Lower leg skin (tissue), 4 donors: ENCODE measurements around the gene BLOC1S6. TPM values are rescaled to one million over a fixed set of nuclear protein-coding genes. Genes with fewer than 3 reads are reported as not detected.
A peak's percentile ranks its signal among the peaks of the same experiment; 100 is the strongest.

ENCODE experiments used
- DNase-seq, 2 donors: peaks; one replicate each; pipeline ENCODE4 v3.0.0-alpha.2; 2019; ENCODE audit warnings: low spot score in 2 of 2
- H3K4me3 ChIP-seq: fragments of 200-600 bp; sonication (generic); 2 replicates; pipeline ENCODE4 v1.5.1; 2017; ENCODE audit warnings: mild to moderate bottlenecking, low read depth; ENCODE audit not compliant: poor library complexity, severe bottlenecking
- POLR2A ChIP-seq, 2 donors: fragments of 450-650 bp; IDR thresholded peaks; one replicate each; pipeline ENCODE4 v1.6.1; 2016 to 2017; ENCODE audit warnings: antibody characterized with exemption in 2 of 2, mild to moderate bottlenecking in 1 of 2, moderate library complexity in 1 of 2
- WGBS, 2 donors: methylation state at CpG; one replicate each; pipeline ENCODE4 v1.1.5; 2018; 5-methylcytosine and 5-hydroxymethylcytosine counted together
- intact Hi-C: fragments of 100-400 bp; cut with DNase I; formaldehyde crosslinking; loops from one replicate; pipeline ENCODE4 v1.15.0; 2023; ENCODE audit warnings: low total_unique reads
- total RNA-seq, 4 donors: library from RNA; depleted of rRNA; stranded (reverse); fragments of >200 nt; gene quantifications; one replicate each; pipeline ENCODE4 v1.1.0, GENCODE V29; 2016
- TF ChIP-seq, protein P1 (sequence below), 3 donors: fragments of 450-650 bp; IDR thresholded peaks; one replicate each; pipeline ENCODE4 v1.5.1; 2016; ENCODE audit warnings: antibody characterized with exemption in 3 of 3, mild to moderate bottlenecking in 3 of 3, moderate library complexity in 2 of 3

Gene BLOC1S6
- total RNA-seq, 4 donors from 2014 or later: 24.5 to 32.0 (median 27.0) TPM

- WGBS, 2 donors: 44 to 46% methylated on average over 7 of the region's 7 CpGs
- peak; percentile 18 to 84 for DNase-seq
- intact Hi-C loops: no loop called here
- TF ChIP-seq, protein P1, sequence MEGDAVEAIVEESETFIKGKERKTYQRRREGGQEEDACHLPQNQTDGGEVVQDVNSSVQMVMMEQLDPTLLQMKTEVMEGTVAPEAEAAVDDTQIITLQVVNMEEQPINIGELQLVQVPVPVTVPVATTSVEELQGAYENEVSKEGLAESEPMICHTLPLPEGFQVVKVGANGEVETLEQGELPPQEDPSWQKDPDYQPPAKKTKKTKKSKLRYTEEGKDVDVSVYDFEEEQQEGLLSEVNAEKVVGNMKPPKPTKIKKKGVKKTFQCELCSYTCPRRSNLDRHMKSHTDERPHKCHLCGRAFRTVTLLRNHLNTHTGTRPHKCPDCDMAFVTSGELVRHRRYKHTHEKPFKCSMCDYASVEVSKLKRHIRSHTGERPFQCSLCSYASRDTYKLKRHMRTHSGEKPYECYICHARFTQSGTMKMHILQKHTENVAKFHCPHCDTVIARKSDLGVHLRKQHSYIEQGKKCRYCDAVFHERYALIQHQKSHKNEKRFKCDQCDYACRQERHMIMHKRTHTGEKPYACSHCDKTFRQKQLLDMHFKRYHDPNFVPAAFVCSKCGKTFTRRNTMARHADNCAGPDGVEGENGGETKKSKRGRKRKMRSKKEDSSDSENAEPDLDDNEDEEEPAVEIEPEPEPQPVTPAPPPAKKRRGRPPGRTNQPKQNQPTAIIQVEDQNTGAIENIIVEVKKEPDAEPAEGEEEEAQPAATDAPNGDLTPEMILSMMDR (IDR thresholded peaks at IDR 0.05): no peak
- TF ChIP-seq POLR2A (IDR thresholded peaks at IDR 0.05): no peak
- H3K4me3 ChIP-seq: no peak overlapping the region
These were observed 55.1 kb downstream of the BLOC1S6 start for GRCh38 chr15:45641999-45642932.

DNA sequence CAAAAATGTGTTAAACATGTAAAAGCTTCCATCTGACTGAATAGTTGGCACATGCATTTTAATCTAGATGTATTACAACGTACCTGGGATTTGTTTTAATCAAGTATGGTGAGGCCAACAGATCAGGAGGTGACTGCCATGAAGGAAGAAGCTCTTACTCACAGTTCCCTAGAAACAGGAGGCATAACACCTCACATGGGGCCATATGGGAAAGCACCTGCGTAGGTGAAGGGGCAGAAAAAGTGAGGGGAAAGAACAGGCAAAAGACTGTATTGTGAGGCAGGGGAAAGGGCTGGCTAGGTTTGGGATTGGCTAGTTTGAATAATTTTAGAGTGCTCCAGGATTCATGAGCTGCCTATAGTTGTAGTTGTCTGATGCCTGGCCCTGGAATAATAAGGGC is 57.3 kb downstream of the BLOC1S6 start:
- no peak overlapping the region for H3K4me3 ChIP-seq
- WGBS, 2 donors: 39 to 45% methylated on average over 2 of the region's 2 CpGs
- intact Hi-C loops: no loop called here
- TF ChIP-seq POLR2A (IDR thresholded peaks at IDR 0.05): no peak
- TF ChIP-seq, protein P1 (IDR thresholded peaks at IDR 0.05): no peak
- DNase-seq: no peak

DNA sequence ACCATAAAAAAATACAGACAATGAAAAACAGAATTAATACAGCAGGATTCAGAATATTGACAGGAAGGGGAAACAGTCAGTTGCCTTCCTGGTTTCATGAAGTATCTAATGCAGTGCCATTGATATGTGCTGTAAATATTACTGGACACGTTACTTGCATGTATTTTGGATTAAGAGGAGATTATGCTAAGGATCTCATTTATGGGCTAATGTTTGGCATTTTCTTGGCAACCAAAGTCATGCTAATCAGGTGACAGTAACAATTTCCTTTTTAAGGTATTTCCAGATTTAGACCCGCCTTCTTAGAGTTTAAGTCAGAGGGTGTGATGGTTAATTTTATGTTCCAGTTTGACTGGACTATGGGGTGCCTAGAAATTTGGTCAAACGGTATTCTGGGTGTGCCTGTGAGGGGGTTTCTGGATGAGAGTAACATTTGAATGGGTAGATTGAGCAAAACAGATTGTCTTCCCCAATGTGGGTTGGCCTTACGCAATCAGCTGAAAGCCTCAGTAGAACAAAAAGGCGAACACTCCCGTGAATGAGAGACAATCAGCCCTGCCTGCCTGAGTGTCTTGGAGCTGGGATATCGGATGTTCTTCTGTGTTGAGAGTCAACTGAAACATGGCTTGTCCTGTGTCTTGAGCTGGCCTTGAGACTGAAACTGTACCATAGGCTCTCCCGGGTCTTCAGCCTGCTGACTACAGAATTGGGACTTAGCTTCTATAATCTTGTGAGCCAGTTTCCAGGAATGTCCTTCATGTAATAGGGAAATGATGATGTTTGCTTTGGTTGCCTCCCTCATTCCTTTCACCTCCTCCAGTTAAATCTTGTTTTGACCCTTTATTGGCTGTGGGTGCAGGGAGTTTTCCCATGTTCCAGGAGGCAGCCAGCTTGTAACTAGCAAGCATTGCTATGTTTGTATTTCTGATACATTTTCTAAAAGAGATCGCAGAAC is 58.1 kb downstream of the BLOC1S6 start:
- TF ChIP-seq POLR2A (IDR thresholded peaks at IDR 0.05): no peak
- TF ChIP-seq, protein P1 (IDR thresholded peaks at IDR 0.05): no peak
- no peak overlapping the region for H3K4me3 ChIP-seq
- intact Hi-C loops: no loop called here
- 70 to 82% methylated on average over 9 of the region's 9 CpGs for WGBS, 2 donors
- peak in 1 of 2 donors; percentile 72 for DNase-seq

DNA sequence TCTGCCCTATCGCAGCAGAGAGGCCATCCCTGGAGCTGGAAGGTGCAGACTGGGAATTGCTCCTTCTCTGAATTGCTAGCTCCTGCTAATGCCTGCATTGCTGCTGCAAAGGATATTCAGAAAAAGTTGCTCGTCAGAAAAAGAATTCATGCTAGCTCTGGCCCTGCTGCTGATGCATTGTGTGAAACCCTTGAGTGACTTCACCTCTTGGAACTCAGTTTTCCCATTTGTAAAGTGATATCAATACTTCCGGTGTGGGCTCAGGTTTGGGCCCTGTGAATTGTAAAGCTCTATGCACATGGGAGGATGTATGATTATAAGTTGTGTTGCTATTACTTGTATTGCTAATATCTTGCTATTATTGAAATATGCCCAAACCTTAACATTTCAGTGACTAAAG is 59.0 kb downstream of the BLOC1S6 start:
- H3K4me3 ChIP-seq: no peak overlapping the region
- intact Hi-C loops: no loop called here
- TF ChIP-seq POLR2A (IDR thresholded peaks at IDR 0.05): no peak
- peak in 1 of 2 donors; percentile 49 for DNase-seq
- 62 to 74% methylated on average over 3 of the region's 3 CpGs for WGBS, 2 donors

DNA sequence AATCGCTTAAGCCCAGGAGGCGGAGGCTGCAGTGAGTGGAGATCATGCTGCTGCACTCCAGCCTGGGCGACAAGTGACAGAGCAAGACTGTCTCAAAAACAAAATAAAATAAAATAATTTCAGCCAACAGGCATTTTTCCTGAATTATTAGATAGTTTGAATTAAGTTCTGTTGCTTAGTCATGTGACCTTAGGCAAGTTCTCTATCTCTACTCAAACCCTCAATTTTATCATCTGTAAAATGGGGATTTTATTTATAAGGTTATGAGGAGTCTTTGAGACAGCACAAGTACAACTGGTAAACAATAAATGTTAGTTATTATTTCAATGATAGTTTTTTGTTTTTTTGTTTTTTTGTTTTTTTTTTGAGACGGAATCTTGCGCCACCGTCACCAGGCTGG is 60.6 kb downstream of the BLOC1S6 start:
- intact Hi-C loops: no loop called here

More for the DNA sequence above, 60.6 kb downstream of the BLOC1S6 start:
- TF ChIP-seq, protein P1 (IDR thresholded peaks at IDR 0.05): no peak
- no peak for TF ChIP-seq POLR2A (IDR thresholded peaks at IDR 0.05)
- DNase-seq: no peak
- H3K4me3 ChIP-seq: no peak overlapping the region
- 96 to 97% methylated on average over 6 of the region's 6 CpGs for WGBS, 2 donors
